ENCODE results near the gene PTGES2.

The PTGES2 gene

DNA sequence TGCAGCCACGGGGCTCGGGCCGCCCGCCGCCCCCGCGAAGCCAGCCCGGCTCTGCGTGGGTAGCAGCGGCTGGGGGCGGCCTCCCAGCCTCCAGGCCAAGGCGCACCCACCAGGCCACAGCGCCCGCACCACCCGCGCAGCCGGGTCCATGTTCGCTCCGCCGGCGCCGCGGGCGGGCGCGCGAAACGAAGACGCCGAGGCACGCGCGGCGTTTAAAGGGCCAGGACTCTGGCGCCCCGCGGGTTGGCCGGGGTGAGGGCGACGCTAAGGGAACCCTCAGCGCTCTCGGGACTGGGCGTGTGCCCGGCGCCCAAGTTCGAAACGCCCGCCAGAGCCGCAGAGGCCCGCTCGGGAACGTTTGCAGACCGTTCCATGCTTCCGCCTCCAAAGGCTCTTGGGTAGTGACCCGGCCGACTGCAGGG is at the start of gene PTGES2:
PTGES2 (minus strand) TSS at position 162 of the 422 bp plus-strand sequence; CDS start at position 150, 12 bp downstream.
- H3K4me3 ChIP-seq (ENCODE audit: low read depth, low read length), result peak within 1 kb of the TSS; percentile 87
- in situ Hi-C loops (cut with HindIII; ENCODE audit: low sequenced_read_pairs), result no loop called here
- TF ChIP-seq, protein P1, sequence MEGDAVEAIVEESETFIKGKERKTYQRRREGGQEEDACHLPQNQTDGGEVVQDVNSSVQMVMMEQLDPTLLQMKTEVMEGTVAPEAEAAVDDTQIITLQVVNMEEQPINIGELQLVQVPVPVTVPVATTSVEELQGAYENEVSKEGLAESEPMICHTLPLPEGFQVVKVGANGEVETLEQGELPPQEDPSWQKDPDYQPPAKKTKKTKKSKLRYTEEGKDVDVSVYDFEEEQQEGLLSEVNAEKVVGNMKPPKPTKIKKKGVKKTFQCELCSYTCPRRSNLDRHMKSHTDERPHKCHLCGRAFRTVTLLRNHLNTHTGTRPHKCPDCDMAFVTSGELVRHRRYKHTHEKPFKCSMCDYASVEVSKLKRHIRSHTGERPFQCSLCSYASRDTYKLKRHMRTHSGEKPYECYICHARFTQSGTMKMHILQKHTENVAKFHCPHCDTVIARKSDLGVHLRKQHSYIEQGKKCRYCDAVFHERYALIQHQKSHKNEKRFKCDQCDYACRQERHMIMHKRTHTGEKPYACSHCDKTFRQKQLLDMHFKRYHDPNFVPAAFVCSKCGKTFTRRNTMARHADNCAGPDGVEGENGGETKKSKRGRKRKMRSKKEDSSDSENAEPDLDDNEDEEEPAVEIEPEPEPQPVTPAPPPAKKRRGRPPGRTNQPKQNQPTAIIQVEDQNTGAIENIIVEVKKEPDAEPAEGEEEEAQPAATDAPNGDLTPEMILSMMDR (IDR thresholded peaks at IDR 0.05; ENCODE audit: low read depth, low read length), result no peak
- peak; percentile 87 for DNase-seq (ENCODE audit: low read depth, low spot score)

DNA sequence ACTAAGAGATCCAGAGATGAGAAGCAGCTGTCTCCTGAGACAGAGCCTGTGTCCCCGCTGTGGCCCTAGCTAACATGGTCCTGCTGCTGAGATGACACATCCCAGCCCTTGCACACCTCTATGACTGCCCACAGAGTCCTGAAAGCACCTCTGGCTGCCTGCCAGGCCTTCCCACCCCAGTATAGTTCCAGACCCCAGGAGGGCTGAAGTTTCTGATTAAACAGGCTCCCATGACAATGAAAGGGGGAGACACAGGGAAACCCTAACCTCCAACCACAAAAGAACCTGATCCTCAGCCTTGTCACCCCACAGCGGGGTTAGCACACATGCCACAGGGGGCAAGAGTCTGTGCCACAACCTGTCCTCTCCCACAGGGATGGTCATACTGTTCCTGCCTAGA is 48.2 kb upstream of the PTGES2 start:
- TF ChIP-seq, protein P1 (IDR thresholded peaks at IDR 0.05; ENCODE audit: low read depth, low read length), result no peak
- no peak overlapping the region for H3K4me3 ChIP-seq (ENCODE audit: low read depth, low read length)
- in situ Hi-C loops (cut with HindIII; ENCODE audit: low sequenced_read_pairs), result no loop called here

DNA sequence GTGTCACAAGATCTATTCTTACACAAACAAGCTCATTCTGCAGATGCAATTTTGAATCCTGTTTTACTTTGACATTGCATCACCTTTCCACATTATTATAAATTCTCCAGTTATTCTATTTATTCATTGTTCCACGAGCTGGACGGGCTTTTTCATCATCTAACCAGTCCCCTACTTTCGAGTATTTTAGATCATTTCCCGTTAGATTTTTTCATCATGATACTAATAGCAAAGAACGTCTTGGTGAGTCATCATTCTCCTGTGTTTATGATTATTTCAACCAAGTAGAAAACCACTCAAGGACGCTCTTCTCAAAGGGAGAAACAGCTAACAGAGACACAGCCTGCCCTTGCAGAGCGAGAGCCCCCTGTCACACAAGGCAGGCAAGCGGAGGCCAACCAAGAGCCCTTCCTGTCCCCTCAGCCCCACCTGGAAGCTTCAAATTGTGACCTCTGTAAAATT is 47.6 kb upstream of the PTGES2 start:
- H3K4me3 ChIP-seq (ENCODE audit: low read depth, low read length), result no peak overlapping the region
- in situ Hi-C loops (cut with HindIII; ENCODE audit: low sequenced_read_pairs), result no loop called here
- peak; percentile 69 for DNase-seq (ENCODE audit: low read depth, low spot score)
- TF ChIP-seq, protein P1 (IDR thresholded peaks at IDR 0.05; ENCODE audit: low read depth, low read length), result no peak

More for the DNA sequence above, 48.2 kb upstream of the PTGES2 start:
- no peak for DNase-seq (ENCODE audit: low read depth, low spot score)

DNA sequence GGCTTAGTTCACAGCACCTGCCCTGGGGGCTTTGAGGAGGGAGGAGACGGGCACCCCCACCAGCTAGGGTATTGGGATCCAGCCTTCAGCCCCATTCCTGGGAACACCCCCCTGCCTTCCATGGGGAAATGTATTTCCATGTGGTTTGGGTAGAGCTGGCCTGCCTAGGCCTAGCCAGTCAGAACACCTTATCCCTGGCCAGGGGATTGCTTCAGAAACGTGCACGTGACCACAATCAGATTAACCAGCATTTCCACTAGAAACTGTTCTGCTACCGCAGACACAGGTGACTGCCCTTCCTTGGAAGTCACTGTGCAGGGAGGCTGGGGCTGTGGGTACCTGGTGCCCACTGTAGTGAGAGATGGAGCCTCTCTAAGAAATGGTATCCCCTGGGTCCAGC is 46.5 kb upstream of the PTGES2 start:
- H3K4me3 ChIP-seq (ENCODE audit: low read depth, low read length), result no peak overlapping the region
- in situ Hi-C loops (cut with HindIII; ENCODE audit: low sequenced_read_pairs), result no loop called here
- TF ChIP-seq, protein P1 (IDR thresholded peaks at IDR 0.05; ENCODE audit: low read depth, low read length), result no peak
- DNase-seq (ENCODE audit: low read depth, low spot score), result no peak

DNA sequence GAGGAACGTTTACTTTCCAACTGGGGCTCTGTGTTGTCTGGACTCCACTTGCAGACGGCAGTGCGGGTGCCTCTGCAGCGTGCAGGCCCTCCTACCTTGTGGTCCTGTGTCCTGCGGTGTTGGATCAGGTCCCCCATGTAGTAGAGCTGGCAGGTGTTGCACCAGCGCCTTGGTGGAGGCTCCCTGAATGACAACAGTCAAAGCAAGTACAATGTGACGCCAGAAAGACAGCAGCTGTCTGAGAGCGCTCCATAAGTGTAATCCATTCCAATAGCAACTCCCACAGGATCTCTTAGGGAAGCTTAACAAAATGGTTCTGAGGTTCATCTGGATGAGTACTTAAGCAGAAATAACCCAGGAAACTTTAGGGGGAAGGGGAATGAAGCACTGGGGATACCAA is 42.4 kb upstream of the PTGES2 start:
- in situ Hi-C loops (cut with HindIII; ENCODE audit: low sequenced_read_pairs), result no loop called here
- no peak overlapping the region for H3K4me3 ChIP-seq (ENCODE audit: low read depth, low read length)
- TF ChIP-seq, protein P1 (IDR thresholded peaks at IDR 0.05; ENCODE audit: low read depth, low read length), result no peak
- DNase-seq (ENCODE audit: low read depth, low spot score), result no peak

DNA sequence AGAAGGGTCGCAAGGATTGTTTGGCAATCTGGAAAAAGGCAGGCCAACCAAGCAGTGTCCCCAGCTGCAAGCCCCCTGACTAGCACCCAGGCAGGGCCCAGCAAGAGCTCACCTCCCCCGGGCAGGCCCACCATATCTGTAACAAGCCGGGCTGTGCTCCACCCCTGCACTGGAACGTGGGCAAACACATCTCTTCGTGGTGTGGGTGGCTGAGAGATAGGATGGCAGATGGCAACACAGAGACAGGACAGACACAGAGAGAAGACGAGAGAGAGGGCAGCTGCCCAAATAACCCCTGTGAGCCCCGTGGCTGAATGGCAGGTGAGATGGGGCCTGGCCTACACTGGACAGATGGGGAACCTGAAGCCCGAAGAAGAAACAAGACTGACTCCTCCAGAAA is 42.0 kb upstream of the PTGES2 start:
- TF ChIP-seq, protein P1 (IDR thresholded peaks at IDR 0.05; ENCODE audit: low read depth, low read length), result no peak
- no peak overlapping the region for H3K4me3 ChIP-seq (ENCODE audit: low read depth, low read length)
- no peak for DNase-seq (ENCODE audit: low read depth, low spot score)
- in situ Hi-C loops (cut with HindIII; ENCODE audit: low sequenced_read_pairs), result no loop called here

Data from astrocyte of the spinal cord (primary cell).